Measurements from ENCODE around the gene ZNF827.

Gene ZNF827

GRCh38 chr4:145804116-145804515, 134.5 kb downstream of the ZNF827 start:
- DNase-seq (ENCODE audit: low read depth in 1 of 2, low spot score in 1 of 2), result no peak

DNA sequence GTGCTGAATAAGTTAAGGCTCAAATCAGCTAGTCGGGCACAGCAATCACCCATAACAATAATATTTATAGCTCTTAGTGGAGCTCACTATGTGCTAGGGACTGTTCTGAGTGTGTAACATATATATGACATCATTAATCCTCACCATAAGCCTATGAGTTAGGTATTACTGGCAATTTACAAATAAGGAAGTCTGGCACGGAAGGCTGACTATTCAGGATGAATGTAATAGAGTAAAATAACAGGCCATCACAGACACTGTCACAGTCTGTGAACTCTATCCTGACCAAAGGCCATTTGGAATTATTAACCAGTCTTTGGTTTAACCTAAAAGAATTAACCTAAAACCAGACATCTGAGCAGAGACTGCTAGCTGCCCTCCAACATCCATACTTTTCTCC, 139.4 kb downstream of the ZNF827 start:
- no peak for DNase-seq (ENCODE audit: low read depth in 1 of 2, low spot score in 1 of 2)

DNA sequence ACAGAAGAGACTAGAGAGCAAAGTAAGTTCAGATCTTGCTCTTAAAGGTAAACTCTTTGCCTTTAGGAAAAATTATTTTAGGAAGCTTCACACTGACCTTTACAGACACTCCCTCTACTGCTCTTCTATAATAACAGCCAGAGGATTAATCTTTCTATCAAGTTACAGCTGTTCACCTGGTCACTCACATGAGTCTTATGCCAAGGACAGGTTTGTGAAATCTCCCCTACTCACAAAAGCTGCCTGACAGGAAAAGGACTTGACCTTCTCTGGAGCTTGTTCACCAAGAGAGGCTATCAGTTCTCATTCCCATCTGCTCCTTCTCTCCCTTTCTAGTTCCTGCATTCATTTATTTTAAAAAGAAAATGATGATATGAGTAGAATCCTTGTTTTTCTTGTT, 141.3 kb downstream of the ZNF827 start:
- no peak for DNase-seq (ENCODE audit: low read depth in 1 of 2, low spot score in 1 of 2)

GRCh38 chr4:145796346-145796745, 142.3 kb downstream of the ZNF827 start:
- DNase-seq (ENCODE audit: low read depth in 1 of 2, low spot score in 1 of 2), result no peak

GRCh38 chr4:145795521-145795920, 143.1 kb downstream of the ZNF827 start:
- no peak for DNase-seq (ENCODE audit: low read depth in 1 of 2, low spot score in 1 of 2)

DNA sequence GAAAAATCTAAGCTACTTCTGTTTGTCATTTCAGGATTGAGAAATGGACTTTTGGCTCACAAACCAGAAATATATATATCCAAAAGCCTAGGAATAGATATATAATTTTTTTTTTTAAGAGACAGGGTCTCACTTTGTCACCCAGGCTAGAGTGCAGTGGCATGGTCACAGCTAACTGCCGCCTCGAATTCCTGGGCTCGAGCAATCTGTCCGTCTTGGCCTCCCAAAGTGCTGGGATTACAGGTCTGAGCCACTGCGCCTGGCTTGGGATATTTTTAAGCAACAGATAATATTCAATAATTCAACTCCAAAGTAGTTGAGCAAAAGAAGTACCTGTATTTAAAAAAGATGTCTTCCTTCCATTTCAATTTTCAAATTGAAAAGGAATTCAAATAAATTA, 146.2 kb downstream of the ZNF827 start:
- no peak for DNase-seq (ENCODE audit: low read depth in 1 of 2, low spot score in 1 of 2)

- DNase-seq (ENCODE audit: low read depth in 1 of 2, low spot score in 1 of 2), result no peak
These were observed 146.6 kb downstream of the ZNF827 start for GRCh38 chr4:145791988-145792387.

- DNase-seq (ENCODE audit: low read depth in 1 of 2, low spot score in 1 of 2), result no peak
These were observed 149.9 kb downstream of the ZNF827 start for GRCh38 chr4:145788755-145789154.

DNA sequence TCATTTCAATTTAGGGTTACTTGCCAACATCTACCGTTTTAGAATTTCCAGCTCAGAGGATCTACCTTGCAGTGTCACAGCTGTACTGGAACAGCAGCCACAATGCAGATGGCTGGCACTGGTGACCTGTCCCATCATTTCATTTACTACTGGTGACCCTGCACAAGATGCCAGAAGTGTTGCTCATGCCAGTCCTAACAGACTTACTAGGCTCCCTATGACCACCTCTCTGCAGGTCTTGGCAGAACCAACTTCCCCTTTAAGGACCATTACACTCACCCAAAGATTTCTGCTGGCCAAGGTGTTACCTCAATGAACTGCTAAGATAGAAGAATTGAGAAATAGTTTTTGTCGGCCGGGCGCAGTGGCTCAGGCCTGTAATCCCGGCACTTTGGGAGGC, 151.8 kb downstream of the ZNF827 start:
- no peak for DNase-seq (ENCODE audit: low read depth in 1 of 2, low spot score in 1 of 2)

DNA sequence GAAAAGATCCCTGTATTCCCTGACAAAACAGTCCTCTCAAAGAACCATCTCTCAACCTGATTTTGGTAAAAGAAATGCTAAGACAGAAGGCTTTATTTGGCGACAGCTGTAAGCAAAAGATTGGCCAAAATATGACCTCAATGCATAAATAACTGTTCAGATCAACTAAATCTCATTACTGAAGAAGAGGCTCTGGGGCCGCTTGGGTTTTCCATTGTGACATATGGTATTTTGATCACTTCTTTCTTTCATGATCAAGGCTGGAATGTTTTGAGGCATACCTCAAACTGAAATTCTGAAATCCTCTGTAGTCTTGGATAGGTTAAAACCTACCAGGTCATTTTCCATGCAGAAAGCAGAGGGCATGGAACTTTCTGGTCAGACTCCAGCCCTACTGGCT, 152.4 kb downstream of the ZNF827 start:
- DNase-seq (ENCODE audit: low read depth in 1 of 2, low spot score in 1 of 2), result no peak

- DNase-seq (ENCODE audit: low read depth in 1 of 2, low spot score in 1 of 2), result no peak
These were observed 153.1 kb downstream of the ZNF827 start for GRCh38 chr4:145785391-145786008.

- DNase-seq (ENCODE audit: low read depth in 1 of 2, low spot score in 1 of 2), result no peak
These were observed 154.6 kb downstream of the ZNF827 start for GRCh38 chr4:145784036-145784435.

DNA sequence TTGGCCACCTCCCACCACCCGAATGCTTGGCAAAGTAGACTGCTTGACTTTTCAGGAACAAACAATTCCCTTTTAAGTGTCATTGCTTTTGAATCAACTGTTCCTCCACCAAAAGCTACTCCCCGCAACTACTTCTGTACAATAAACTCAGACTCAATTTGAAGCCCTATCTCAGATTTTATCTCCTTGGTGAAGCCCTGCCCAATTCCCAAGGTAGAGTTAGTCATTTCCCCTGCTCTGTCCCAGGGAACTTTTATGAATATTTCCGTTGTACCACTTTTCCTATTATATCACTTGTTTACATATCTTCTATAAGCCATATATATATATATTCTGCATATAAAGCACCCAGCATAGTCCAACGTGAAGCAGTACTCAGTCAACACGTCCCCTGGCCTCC, 155.9 kb downstream of the ZNF827 start:
- DNase-seq (ENCODE audit: low read depth in 1 of 2, low spot score in 1 of 2), result no peak

DNA sequence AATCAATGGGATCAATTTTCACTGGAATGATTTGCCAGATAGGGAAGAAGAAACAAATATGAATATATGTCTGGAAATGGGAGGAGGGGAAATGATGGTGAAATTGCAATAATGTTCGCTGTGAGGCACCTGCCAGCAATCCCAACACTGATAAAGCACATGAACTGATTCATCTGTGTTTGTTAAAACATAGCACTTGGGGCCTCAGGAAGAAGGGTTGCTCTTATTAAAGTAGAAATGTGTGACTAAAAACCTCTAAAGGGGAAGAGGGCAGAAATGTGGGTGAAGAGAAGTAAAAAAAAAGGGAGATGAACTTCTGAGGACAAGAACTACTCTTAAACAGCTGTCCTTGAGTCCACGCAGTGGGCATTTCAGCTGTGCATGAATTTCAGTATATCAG, 157.3 kb downstream of the ZNF827 start:
- DNase-seq (ENCODE audit: low read depth in 1 of 2, low spot score in 1 of 2), result no peak

DNA sequence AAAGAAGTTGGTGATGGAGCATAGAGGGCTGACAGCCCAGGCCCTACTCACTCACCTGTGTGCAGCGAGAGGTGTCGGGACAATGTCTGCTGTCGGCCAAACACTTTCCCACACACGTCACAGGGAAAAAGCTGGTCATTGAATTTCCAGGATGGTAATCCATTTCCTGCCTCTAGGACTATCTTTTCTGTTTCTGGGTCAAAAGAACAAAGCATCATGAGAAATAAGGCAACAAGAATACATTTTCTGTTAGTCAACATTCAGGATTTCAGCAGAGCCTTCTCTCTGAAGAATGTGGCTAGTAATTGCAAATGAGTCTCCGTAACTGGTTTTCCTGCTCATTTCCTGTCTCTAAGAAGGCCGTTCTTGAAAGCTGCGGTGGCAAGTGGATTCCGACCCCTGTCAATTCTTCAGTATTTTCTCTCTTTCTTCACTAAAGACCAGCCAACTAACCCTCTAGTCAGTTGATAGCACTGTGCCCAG, 159.3 kb downstream of the ZNF827 start:
- DNase-seq (ENCODE audit: low read depth in 1 of 2, low spot score in 1 of 2), result no peak

DNA sequence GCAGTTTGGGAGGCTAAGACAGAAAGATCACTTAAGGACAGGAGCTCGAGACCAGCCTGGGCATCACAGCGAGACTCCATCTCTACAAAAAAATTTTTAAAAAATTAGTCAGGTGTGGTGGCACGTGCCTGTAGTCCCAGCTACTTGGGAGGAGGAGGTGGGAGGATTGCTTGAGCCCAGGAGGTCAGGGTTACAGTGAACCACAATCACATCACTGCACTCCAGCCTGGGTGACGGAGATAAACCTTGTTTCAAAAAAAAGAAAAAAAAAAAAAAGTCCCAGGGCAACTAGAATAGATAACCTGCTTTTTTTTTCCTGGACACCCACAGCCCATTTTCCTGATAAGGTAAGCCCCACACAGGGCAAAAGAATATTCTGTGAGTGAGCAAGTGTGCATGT, 162.4 kb downstream of the ZNF827 start:
- no peak for DNase-seq (ENCODE audit: low read depth in 1 of 2, low spot score in 1 of 2)

- no peak for DNase-seq (ENCODE audit: low read depth in 1 of 2, low spot score in 1 of 2)
These were observed 163.2 kb downstream of the ZNF827 start for GRCh38 chr4:145775406-145775805.

- no peak for DNase-seq (ENCODE audit: low read depth in 1 of 2, low spot score in 1 of 2)
These were observed 164.2 kb downstream of the ZNF827 start for GRCh38 chr4:145774473-145774872.

DNA sequence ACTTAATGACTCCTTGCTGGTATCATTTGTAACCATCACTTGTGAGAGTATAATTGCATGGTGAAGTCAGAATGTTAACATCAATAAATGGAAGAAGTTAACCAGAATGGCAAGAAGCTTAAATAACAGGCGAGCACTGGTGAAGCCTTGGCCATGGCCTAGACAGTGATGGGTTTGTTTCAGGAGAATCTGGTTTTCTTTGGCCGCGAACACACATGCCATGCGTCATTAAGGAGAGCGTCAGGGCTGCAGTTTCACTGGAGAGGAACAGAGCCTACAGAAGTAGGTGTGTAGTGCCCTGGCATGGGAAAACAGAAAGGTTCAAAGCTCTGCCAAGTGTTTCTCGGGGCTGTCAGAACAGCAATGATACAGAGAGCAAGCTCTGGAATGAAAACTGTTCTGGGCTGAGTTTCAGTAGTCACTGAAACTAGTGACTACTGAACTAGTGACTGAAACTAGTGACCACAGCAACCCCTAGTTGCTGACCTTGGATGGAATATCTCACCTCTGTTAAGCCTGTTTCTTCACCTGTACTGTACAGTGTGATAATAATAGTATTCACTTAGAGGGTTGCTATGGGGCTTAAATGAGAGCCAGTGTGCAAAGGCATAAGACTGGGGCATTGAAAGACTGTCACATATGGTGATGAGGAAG, 164.9 kb downstream of the ZNF827 start:
- DNase-seq (ENCODE audit: low read depth in 1 of 2, low spot score in 1 of 2), result no peak

DNA sequence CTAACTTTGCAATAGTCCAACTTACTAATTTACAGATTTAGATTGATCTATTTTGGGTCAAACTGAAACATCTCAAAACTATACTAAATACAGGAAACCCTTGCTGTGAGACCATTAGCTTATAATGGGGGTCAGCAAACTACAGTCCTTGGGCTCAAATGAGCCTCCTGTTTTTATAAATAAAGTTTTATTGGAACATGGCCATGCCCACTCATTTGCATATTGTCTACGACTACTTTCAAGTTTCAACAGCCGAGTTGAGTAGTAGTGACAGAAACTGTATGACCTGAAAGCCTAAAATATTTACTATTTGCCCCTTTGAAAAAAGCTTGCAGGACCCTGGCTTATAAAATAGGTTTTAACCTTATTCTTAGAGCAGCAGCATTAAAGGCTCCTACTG, 166.3 kb downstream of the ZNF827 start:
- no peak for DNase-seq (ENCODE audit: low read depth in 1 of 2, low spot score in 1 of 2)

DNA sequence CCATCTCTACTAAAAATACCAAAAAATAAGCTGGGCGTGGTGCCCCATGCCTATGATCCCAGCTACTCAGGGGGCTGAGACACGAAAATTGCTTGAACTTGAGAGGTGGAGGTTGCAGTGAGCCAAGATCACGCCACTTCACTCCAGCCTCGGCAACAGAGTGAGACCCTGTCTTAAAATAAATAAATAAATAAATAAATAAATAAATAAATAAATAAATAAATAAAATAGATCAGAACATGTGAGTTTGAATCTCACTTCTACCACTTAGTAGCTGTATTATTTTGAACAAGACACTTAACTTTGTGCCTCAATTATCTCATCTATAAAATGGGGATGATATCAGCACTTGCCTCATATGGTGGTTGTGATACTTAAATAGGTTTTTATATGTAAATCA, 168.5 kb downstream of the ZNF827 start:
- DNase-seq (ENCODE audit: low read depth in 1 of 2, low spot score in 1 of 2), result no peak

DNA sequence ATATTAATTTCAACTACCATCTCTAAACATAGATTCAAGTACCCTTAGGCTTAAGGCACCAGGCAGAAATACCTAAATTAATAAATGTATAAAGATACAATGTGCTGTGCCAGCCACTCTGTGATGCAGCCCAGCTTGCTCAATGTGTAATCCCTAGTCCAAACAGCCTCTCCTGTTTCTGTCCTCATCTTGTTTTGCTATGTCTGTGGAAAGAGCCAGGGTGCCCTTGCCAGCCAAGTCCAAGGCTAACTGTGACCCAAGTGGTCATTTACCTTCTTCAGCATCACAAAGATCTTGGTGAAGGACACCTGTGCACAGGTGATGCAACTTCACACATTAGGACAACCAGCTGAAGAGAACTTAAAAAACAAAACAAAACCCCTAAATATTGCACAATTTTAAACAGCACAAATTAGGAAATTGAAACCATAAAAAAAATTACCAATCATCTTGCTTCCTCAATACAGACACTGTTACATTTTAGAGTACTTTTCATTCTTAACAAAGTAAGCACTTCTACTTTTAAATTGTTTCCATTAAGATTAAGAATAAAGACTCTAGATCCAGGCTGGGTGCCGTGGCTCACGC, 169.1 kb downstream of the ZNF827 start:
- DNase-seq (ENCODE audit: low read depth in 1 of 2, low spot score in 1 of 2), result no peak

- DNase-seq (ENCODE audit: low read depth in 1 of 2, low spot score in 1 of 2), result no peak
These were observed 172.3 kb downstream of the ZNF827 start for GRCh38 chr4:145766273-145766672.

Data from stimulated activated CD4-positive, alpha-beta T cell treated with anti-CD3 and anti-CD28 coated beads, Interleukin-15, amount 100 ng/mL, for 1 hour (primary cell).